GM23248 (cell line): ENCODE results near the gene SCN8A.

Source experiments
- EZH2 ChIP-seq: fragments of 200-600 bp; sonication (generic); IDR thresholded peaks from 2 replicates; pipeline ENCODE4 v1.6.1; 2018; ENCODE audit warnings: antibody characterized with exemption, mild to moderate bottlenecking; ENCODE audit not compliant: insufficient read depth, poor library complexity, severe bottlenecking
- EZH2phosphoT487 ChIP-seq: fragments of 200-600 bp; sonication (generic); IDR thresholded peaks from 2 replicates; pipeline ENCODE4 v1.6.1; 2018; ENCODE audit warnings: antibody characterized with exemption, moderate library complexity, mild to moderate bottlenecking, low read depth; ENCODE audit not compliant: insufficient read depth

DNA sequence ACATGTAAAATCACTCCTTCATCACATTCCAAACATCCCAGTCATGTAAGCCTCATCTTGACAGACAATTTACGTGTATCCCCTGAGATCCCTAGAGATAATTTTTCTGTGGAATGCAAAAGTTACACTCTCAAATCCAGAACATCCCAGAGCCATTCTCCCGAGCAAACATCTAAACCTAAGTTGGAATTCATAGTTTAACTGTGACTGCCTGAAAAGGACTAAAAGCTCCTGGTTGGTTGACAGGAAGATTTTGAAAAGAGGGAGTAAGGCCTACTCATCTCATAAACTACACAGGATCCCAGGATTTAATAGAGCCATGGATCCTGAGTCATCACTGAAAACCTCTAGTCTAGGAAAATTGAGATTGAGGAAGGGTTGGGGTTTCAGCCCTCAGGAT is 123.6 kb downstream of the SCN8A start:
- TF ChIP-seq EZH2 (no peak), EZH2phosphoT487 (no peak)
